HUES48 (cell line): ENCODE results near the gene C3orf33.
"Not testable (repeated sequence)": the region's sequence is repeated elsewhere in the genome, so short reads cannot be mapped to it uniquely, and the experiment has no call there.

Source experiments
- H3K27ac ChIP-seq: one replicate; pipeline ENCODE4 v1.7.0; 2013; ENCODE audit warnings: low read depth, low read length, inconsistent platforms
- H3K27me3 ChIP-seq: 2 replicates; pipeline ENCODE4 v1.6.1; 2013; ENCODE audit warnings: mild to moderate bottlenecking, low read length; ENCODE audit not compliant: control insufficient read depth, insufficient read depth
- H3K36me3 ChIP-seq: 2 replicates; pipeline ENCODE4 v1.6.1; 2013; ENCODE audit warnings: low read length; ENCODE audit not compliant: control insufficient read depth, insufficient read depth
- H3K4me1 ChIP-seq: 2 replicates; pipeline ENCODE4 v1.6.1; 2013; ENCODE audit warnings: mild to moderate bottlenecking, low read length; ENCODE audit not compliant: control insufficient read depth, insufficient read depth
- H3K4me3 ChIP-seq: 2 replicates; pipeline ENCODE4 v1.5.1; 2013; ENCODE audit warnings: mild to moderate bottlenecking, low read depth, low read length
- H3K9ac ChIP-seq: 2 replicates; pipeline ENCODE4 v1.6.1; 2013; ENCODE audit warnings: mild to moderate bottlenecking, low read depth, low read length, moderate library complexity
- H3K9me3 ChIP-seq: 2 replicates; pipeline ENCODE4 v1.6.1; 2013; ENCODE audit warnings: low read length; ENCODE audit not compliant: control insufficient read depth, insufficient read depth

Gene C3orf33

GRCh38 chr3:155805802-155806618 lies at the start of gene C3orf33:
Gene C3orf33, minus strand, starts transcription at chr3:155806278. Its CDS starts 26 bp downstream, at chr3:155806252.
- Histone ChIP-seq H3K9ac (peak within 1 kb of the TSS; percentile 88), H3K27me3 (no peaks in the 10 kb centered on the region), H3K36me3 (no peaks in the 10 kb centered on the region), H3K4me1 (no peaks in the 10 kb centered on the region), H3K27ac (peak within 1 kb of the TSS; percentile 59), H3K4me3 (peak within 1 kb of the TSS; percentile 88), H3K9me3 (no peaks in the 10 kb centered on the region)

DNA sequence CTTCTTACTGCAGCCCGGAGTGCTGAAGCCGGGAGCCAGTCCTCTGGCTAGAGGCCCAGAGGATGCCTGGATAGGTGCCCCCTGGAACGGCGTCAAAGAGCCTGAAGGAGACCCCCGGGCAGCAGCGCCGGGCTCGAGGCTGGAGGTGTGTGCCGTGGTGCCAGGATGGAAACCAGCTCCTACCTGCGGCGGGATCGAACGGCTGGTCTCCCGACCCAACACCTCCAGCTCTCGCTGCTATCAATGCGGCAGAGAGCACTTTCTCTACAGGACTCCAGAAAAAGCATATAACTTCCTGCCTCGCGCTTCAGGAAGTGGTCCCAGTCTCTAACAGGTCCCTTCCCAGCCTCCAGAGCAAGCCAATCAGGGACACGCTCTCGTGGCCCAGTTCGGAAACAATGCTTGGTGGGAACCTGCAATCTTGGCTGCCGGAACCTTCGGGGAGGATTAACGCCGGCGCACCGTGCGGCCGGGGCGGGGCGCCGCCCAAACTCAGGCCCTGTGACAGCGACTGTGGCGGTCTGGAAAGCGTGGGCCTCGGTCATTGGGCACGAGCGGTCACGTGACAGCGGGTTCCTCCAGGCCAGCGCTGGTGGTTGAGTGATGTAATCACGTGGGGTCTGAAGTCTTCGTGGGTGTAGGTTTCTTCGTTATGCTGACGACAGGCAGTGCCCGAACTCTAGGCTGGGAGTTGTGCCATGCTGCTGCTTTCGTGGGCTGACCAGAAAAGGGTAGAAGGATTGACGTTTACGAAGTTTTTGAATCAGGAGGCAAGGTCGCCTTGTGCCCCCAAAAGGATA lies 48.3 kb upstream of the C3orf33 start, which contains the start of gene SLC33A1:
Gene SLC33A1, minus strand, starts transcription at position 287 of the 800 bp plus-strand sequence. CDS start 430 bp downstream, outside the sequence.
- no peaks in the 10 kb centered on the region for H3K36me3 ChIP-seq
- 0 out of 2 replicates have a peak, but pooled peaks cover 5% of the 10 kb centered on the region for H3K4me1 ChIP-seq
- no peaks in the 10 kb centered on the region for H3K9me3 ChIP-seq
- no peaks in the 10 kb centered on the region for H3K27me3 ChIP-seq
- H3K9ac ChIP-seq, result peak within 1 kb of the TSS; percentile 68
- peak within 1 kb of the TSS; percentile 89 for H3K4me3 ChIP-seq
- peak within 1 kb of the TSS; percentile 80 for H3K27ac ChIP-seq

GRCh38 chr3:155853214-155854140 lies 47.4 kb upstream of the C3orf33 start:
- no peaks in the 10 kb centered on the region for H3K9me3 ChIP-seq

GRCh38 chr3:155852341-155852740 lies 46.3 kb upstream of the C3orf33 start:
- no peaks in the 10 kb centered on the region for H3K36me3 ChIP-seq
- peak overlapping the region; percentile 40; the same call in 1 of the 2 replicates for H3K9ac ChIP-seq
- 0 out of 2 replicates have a peak, but pooled peaks cover 5% of the 10 kb centered on the region for H3K4me1 ChIP-seq
- H3K27me3 ChIP-seq, result no peaks in the 10 kb centered on the region
- H3K9me3 ChIP-seq, result no peaks in the 10 kb centered on the region
- H3K4me3 ChIP-seq, result peak overlapping the region; percentile 89
- H3K27ac ChIP-seq, result no peak overlapping the region

More at GRCh38 chr3:155853214-155854140, 47.4 kb upstream of the C3orf33 start:
- Histone ChIP-seq H3K4me3 (peak overlapping the region; percentile 89), H3K27ac (peak overlapping the region; percentile 80), H3K27me3 (no peaks in the 10 kb centered on the region), H3K4me1 (0 out of 2 replicates have a peak, but pooled peaks cover 5% of the 10 kb centered on the region), H3K36me3 (no peaks in the 10 kb centered on the region), H3K9ac (peak overlapping the region; percentile 60)

GRCh38 chr3:155849404-155849803 lies 43.3 kb upstream of the C3orf33 start:
- H3K4me1 ChIP-seq, H3K9ac ChIP-seq, H3K4me3 ChIP-seq, H3K27me3 ChIP-seq, H3K9me3 ChIP-seq, H3K36me3 ChIP-seq, H3K27ac ChIP-seq: not testable (repeated sequence)

DNA sequence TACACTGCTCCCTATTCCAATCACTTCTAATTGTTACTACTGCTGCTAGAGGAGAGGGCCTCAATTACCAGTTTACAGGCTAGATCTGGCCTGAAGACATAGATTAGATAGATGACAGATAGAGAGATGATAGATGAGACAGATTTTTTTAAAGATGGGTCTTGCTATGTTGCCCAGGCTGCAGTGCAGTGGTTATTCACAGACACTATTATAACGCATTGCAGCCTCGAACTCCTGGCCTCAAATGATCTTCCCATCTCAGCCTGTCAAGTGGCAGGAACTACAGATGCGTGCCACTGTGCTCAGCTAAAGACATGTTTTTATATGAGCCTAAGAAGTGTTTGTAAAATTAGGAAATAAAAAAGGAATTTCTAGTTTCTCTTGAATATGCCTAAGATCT lies 41.9 kb upstream of the C3orf33 start:
- Histone ChIP-seq H3K9ac (no peak overlapping the region), H3K9me3 (no peaks in the 10 kb centered on the region), H3K36me3 (no peaks in the 10 kb centered on the region), H3K4me1 (0 out of 2 replicates have a peak, but pooled peaks cover 5% of the 10 kb centered on the region), H3K27me3 (no peaks in the 10 kb centered on the region), H3K4me3 (no peak overlapping the region), H3K27ac (no peak overlapping the region)

DNA sequence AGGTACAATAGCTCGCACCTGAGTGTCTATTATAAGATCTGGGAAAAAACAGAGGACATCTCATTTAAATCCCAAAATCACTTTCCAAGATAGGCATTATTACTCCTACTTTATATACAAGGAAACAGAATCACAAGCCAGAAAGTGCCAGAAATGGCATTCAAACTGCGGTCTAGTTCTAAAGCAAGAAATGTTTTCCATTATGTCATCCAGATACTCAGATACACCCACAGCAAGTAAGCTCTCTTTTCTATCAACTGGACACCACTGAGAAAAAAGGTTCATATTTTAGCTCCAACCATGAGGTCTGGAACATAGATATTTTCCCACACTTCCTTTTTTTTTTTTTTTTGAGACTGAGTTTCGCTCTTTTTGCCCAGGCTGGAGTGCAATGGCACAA lies 40.0 kb upstream of the C3orf33 start:
- H3K36me3 ChIP-seq, result no peaks in the 10 kb centered on the region
- no peak overlapping the region for H3K27ac ChIP-seq
- H3K27me3 ChIP-seq, result no peaks in the 10 kb centered on the region
- no peak overlapping the region for H3K9ac ChIP-seq
- H3K4me3 ChIP-seq, result no peak overlapping the region
- H3K9me3 ChIP-seq, result no peaks in the 10 kb centered on the region
- H3K4me1 ChIP-seq, result no peaks in the 10 kb centered on the region

- H3K4me1 ChIP-seq, result no peaks in the 10 kb centered on the region
- H3K27ac ChIP-seq, result no peak overlapping the region
Measured at GRCh38 chr3:155843569-155843968, 37.5 kb upstream of the C3orf33 start.

GRCh38 chr3:155835341-155836071 lies 29.4 kb upstream of the C3orf33 start:
- Histone ChIP-seq H3K9ac (no peak overlapping the region), H3K9me3 (no peaks in the 10 kb centered on the region), H3K27ac (no peak overlapping the region), H3K36me3 (peaks cover 14% of the 10 kb centered on the region), H3K27me3 (no peaks in the 10 kb centered on the region), H3K4me1 (no peaks in the 10 kb centered on the region), H3K4me3 (no peak overlapping the region)

More at GRCh38 chr3:155843569-155843968, 37.5 kb upstream of the C3orf33 start:
- Histone ChIP-seq H3K9me3 (no peaks in the 10 kb centered on the region), H3K36me3 (no peaks in the 10 kb centered on the region), H3K27me3 (no peaks in the 10 kb centered on the region), H3K9ac (no peak overlapping the region), H3K4me3 (no peak overlapping the region)
